Chondrocyte (in vitro differentiated cells): ENCODE measurements around the gene GLDN. TPM values are rescaled to one million over a fixed set of nuclear protein-coding genes. Genes with fewer than 3 reads are reported as not detected.

ENCODE experiments used
- DNase-seq: peaks from one replicate; pipeline ENCODE4 v3.0.0; 2021; ENCODE audit warnings: mixed read lengths, low spot score
- H3K27ac Mint-ChIP-seq: one replicate; pipeline ENCODE4 v1.8.0; 2021; ENCODE audit warnings: mild to moderate bottlenecking, moderate library complexity, mixed read lengths; ENCODE audit not compliant: unreplicated experiment
- H3K27me3 Mint-ChIP-seq: 2 replicates; pipeline ENCODE4 v1.8.0; 2021; ENCODE audit warnings: low read depth, mixed read lengths
- H3K36me3 Mint-ChIP-seq: 2 replicates; pipeline ENCODE4 v1.8.0; 2021; ENCODE audit warnings: low read depth, mixed read lengths
- H3K4me1 Mint-ChIP-seq: 2 replicates; pipeline ENCODE4 v1.8.0; 2021; ENCODE audit warnings: low read depth, mild to moderate bottlenecking, mixed read lengths
- H3K4me3 Mint-ChIP-seq: one replicate; pipeline ENCODE4 v1.8.0; 2021; ENCODE audit warnings: mild to moderate bottlenecking, moderate library complexity, mixed read lengths; ENCODE audit not compliant: unreplicated experiment
- H3K9me3 Mint-ChIP-seq: 2 replicates; pipeline ENCODE4 v1.8.0; 2021; ENCODE audit warnings: low read depth, mixed read lengths
- CTCF ChIP-seq: fragments of 200-600 bp; sonication (generic); IDR thresholded peaks from 2 replicates; pipeline ENCODE4 v1.5.0; 2021; ENCODE audit warnings: antibody characterized with exemption, mild to moderate bottlenecking, moderate library complexity
- total RNA-seq: library from RNA; stranded (reverse); gene quantifications from 3 replicates; pipeline ENCODE4 v1.2.1, GENCODE V29; 2021

The GLDN gene
- total RNA-seq, 1 donor from 2014 or later, result 0.35 TPM

GRCh38 chr15:51366920-51367319, 25.5 kb downstream of the GLDN start:
- no peak for DNase-seq
- H3K4me3 Mint-ChIP-seq, result no peak overlapping the region
- H3K27ac Mint-ChIP-seq, result no peak overlapping the region
- peaks cover 5% of the 10 kb centered on the region for H3K27me3 Mint-ChIP-seq
- H3K36me3 Mint-ChIP-seq, result no peaks in the 10 kb centered on the region
- peaks cover 15% of the 10 kb centered on the region for H3K4me1 Mint-ChIP-seq
- no peak for TF ChIP-seq CTCF
- no peaks in the 10 kb centered on the region for H3K9me3 Mint-ChIP-seq

- H3K9me3 Mint-ChIP-seq, result no peaks in the 10 kb centered on the region
- DNase-seq, result no peak
- H3K27me3 Mint-ChIP-seq, result peaks cover 5% of the 10 kb centered on the region
- H3K4me3 Mint-ChIP-seq, result no peak overlapping the region
- H3K4me1 Mint-ChIP-seq, result peaks cover 15% of the 10 kb centered on the region
- H3K27ac Mint-ChIP-seq, result no peak overlapping the region
- H3K36me3 Mint-ChIP-seq, result no peaks in the 10 kb centered on the region
- no peak for TF ChIP-seq CTCF
Measured at GRCh38 chr15:51367322-51367976, 26.0 kb downstream of the GLDN start.

DNA sequence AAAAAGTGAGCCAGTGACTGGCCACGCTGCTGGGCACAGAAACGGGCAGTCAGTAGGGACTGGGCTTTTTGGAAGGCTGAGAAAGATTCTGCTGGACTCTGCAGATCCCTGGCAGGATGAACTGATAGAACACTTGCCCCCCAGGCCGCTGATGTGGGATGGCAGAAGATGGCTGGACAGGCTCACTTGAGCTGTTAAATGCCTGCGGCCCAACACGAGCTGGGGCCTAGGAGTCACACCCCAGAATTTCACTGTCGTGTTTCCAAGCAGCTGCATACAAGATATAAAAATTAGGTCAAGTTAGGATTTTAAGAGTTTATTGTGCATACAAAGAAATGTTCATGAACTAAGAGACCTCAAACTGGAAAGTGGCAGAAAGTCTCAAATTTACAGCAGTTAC, 26.9 kb downstream of the GLDN start:
- peaks cover 5% of the 10 kb centered on the region for H3K27me3 Mint-ChIP-seq
- no peak for DNase-seq
- H3K9me3 Mint-ChIP-seq, result no peaks in the 10 kb centered on the region
- H3K36me3 Mint-ChIP-seq, result no peaks in the 10 kb centered on the region
- no peak overlapping the region for H3K27ac Mint-ChIP-seq
- H3K4me1 Mint-ChIP-seq, result peaks cover 15% of the 10 kb centered on the region
- TF ChIP-seq CTCF, result no peak
- H3K4me3 Mint-ChIP-seq, result no peak overlapping the region

GRCh38 chr15:51368751-51369450, 27.4 kb downstream of the GLDN start:
- Mint-ChIP-seq H3K9me3 (no peaks in the 10 kb centered on the region), H3K4me3 (no peak overlapping the region), H3K4me1 (peaks cover 15% of the 10 kb centered on the region), H3K27ac (no peak overlapping the region), H3K27me3 (peaks cover 5% of the 10 kb centered on the region), H3K36me3 (no peaks in the 10 kb centered on the region)
- DNase-seq, result no peak
- TF ChIP-seq CTCF, result no peak

DNA sequence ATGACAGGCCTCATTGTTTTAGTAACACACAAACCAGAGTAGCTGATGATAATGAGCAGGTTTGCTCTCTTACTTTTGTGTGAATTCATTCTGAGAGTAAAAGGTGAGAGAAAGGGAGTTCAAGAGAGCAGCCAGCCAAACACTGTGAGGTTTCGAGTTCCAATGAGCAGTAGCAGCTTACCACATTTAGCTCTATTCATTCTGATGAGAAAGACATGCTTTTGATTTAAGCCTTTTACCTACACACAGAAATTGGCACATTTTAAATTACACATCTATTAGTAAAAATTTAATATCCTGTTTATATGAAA, 28.0 kb downstream of the GLDN start:
- H3K4me3 Mint-ChIP-seq, result no peak overlapping the region
- H3K9me3 Mint-ChIP-seq, result no peaks in the 10 kb centered on the region
- no peak overlapping the region for H3K27ac Mint-ChIP-seq
- peaks cover 5% of the 10 kb centered on the region for H3K27me3 Mint-ChIP-seq
- TF ChIP-seq CTCF, result no peak
- no peak for DNase-seq
- peaks cover 15% of the 10 kb centered on the region for H3K4me1 Mint-ChIP-seq
- no peaks in the 10 kb centered on the region for H3K36me3 Mint-ChIP-seq
